ENCODE measurements around the gene FERMT3. TPM values are rescaled to one million over a fixed set of nuclear protein-coding genes. Genes with fewer than 3 reads are reported as not detected.

The FERMT3 gene
- total and polyA plus RNA-seq, 2 donors (not counting 3 experiments of a cell fraction or from before 2014, with no cell fraction given): 64.4 to 100 TPM

DNA sequence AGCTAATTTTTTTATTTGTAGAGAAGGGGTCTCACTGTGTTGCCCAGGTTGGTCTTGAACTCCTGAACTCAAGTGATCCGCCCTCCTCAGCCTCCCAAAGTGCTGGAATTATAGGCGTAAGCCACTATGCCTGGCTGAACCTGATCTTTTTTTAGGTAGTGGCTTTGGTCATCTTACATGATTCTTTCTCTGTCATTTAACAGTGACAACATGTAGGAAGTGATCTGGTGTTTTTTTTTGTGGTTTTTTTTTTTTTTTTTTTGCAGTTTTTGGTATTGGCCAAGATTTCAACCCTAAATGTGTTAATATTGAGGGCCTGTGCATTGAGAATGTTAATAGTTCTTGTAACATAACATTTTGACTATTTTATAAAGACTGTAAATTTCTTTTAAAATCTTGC is 8.0 kb upstream of the FERMT3 start:
- Histone ChIP-seq H3K9me1 (replicated peaks; ENCODE audit: control insufficient read depth, extremely low read depth, insufficient read depth, low read length) (no peaks in the 10 kb centered on the region), H3K4me3 (replicated peaks in 1 of 3; ENCODE audit: insufficient read depth in 1 of 3, low read depth in 1 of 3, low read length in 3 of 3) (no peak overlapping the region), H3K4me1 (ENCODE audit: control insufficient read depth, extremely low read depth, insufficient read depth, low read length) (no peaks in the 10 kb centered on the region), H3K36me3 (ENCODE audit: control insufficient read depth in 2 of 2, extremely low read depth in 1 of 2, insufficient read depth in 2 of 2, low read length in 2 of 2) (peaks cover 42 to 59% of the 10 kb centered on the region in 2 experiments), H3K27ac (ENCODE audit: insufficient read depth, low read depth, low read length) (no peak overlapping the region), H3K79me2 (ENCODE audit: control insufficient read depth, insufficient read depth, low read length) (peaks cover under 1% of the 10 kb centered on the region), H3K4me2 (ENCODE audit: insufficient read depth, low read length) (no peak overlapping the region), H3K9me3 (replicated peaks; ENCODE audit: control insufficient read depth, insufficient read depth, low read length) (no peaks in the 10 kb centered on the region), H2AFZ (ENCODE audit: low read depth, low read length) (no peak overlapping the region), H3K9ac (replicated peaks; ENCODE audit: extremely low read depth, insufficient read depth, low read length) (no peak overlapping the region), H4K20me1 (replicated peaks; ENCODE audit: control insufficient read depth, extremely low read depth, insufficient read depth, low read length) (no peaks in the 10 kb centered on the region), H3K27me3 (ENCODE audit: control insufficient read depth in 2 of 2, insufficient read depth in 2 of 2, low read length in 2 of 2) (no peaks in the 10 kb centered on the region)
- CTCF ChIA-PET: no interaction called here
- DNase-seq (ENCODE audit: low read depth, low spot score) (no peak), FAIRE-seq (no peak)
- TF ChIP-seq EZH2 (IDR thresholded peaks at IDR 0.05; ENCODE audit: borderline replicate concordance, low read depth, low read length, severe bottlenecking): no peak
- TF ChIP-seq, protein P1, sequence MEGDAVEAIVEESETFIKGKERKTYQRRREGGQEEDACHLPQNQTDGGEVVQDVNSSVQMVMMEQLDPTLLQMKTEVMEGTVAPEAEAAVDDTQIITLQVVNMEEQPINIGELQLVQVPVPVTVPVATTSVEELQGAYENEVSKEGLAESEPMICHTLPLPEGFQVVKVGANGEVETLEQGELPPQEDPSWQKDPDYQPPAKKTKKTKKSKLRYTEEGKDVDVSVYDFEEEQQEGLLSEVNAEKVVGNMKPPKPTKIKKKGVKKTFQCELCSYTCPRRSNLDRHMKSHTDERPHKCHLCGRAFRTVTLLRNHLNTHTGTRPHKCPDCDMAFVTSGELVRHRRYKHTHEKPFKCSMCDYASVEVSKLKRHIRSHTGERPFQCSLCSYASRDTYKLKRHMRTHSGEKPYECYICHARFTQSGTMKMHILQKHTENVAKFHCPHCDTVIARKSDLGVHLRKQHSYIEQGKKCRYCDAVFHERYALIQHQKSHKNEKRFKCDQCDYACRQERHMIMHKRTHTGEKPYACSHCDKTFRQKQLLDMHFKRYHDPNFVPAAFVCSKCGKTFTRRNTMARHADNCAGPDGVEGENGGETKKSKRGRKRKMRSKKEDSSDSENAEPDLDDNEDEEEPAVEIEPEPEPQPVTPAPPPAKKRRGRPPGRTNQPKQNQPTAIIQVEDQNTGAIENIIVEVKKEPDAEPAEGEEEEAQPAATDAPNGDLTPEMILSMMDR (IDR thresholded peaks at IDR 0.05; ENCODE audit: extremely low read depth in 1 of 2, insufficient read depth in 1 of 2, low read depth in 1 of 2, low read length in 2 of 2): no peak
- TF ChIP-seq, protein P2, sequence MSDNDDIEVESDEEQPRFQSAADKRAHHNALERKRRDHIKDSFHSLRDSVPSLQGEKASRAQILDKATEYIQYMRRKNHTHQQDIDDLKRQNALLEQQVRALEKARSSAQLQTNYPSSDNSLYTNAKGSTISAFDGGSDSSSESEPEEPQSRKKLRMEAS (IDR thresholded peaks at IDR 0.05; ENCODE audit: insufficient read depth, insufficient read length): no peak
- TF ChIP-seq GATA2 (IDR thresholded peaks at IDR 0.05; ENCODE audit: insufficient read depth, insufficient read length, low read depth, low read length): no peak
- TF ChIP-seq JUN (IDR thresholded peaks at IDR 0.05; ENCODE audit: borderline replicate concordance, insufficient read depth, insufficient read length, low read depth): no peak
- no peak for TF ChIP-seq POLR2AphosphoS5 (IDR thresholded peaks at IDR 0.05; ENCODE audit: insufficient read depth, low read depth, low read length)
- TF ChIP-seq FOS (IDR thresholded peaks at IDR 0.05; ENCODE audit: borderline replicate concordance, insufficient read depth, low read length): no peak
- no peak for TF ChIP-seq POLR2A (IDR thresholded peaks at IDR 0.05; ENCODE audit: low read depth, low read length)
- TF ChIP-seq MYC (IDR thresholded peaks at IDR 0.05; ENCODE audit: low read depth, low read length): no peak
- no TSS peak for BruUV-seq (replicated peaks)
- intact Hi-C loops (cut with micrococcal nuclease): no loop called here
- POLR2A ChIA-PET: interaction anchor here (0.7 kb wide), 1 partner anchor 47 kb away, joined by 7 read pairs; no protein-coding TSS in a partner anchor
- dilution Hi-C loops (cut with MboI; ENCODE audit: extremely low pct_ligation_motif_present, low sequenced_read_pairs): no loop called here

Measured in endothelial cell of umbilical vein (primary cell).